Measurements from ENCODE around the gene ALDH1L1.

ALDH1L1 gene

DNA sequence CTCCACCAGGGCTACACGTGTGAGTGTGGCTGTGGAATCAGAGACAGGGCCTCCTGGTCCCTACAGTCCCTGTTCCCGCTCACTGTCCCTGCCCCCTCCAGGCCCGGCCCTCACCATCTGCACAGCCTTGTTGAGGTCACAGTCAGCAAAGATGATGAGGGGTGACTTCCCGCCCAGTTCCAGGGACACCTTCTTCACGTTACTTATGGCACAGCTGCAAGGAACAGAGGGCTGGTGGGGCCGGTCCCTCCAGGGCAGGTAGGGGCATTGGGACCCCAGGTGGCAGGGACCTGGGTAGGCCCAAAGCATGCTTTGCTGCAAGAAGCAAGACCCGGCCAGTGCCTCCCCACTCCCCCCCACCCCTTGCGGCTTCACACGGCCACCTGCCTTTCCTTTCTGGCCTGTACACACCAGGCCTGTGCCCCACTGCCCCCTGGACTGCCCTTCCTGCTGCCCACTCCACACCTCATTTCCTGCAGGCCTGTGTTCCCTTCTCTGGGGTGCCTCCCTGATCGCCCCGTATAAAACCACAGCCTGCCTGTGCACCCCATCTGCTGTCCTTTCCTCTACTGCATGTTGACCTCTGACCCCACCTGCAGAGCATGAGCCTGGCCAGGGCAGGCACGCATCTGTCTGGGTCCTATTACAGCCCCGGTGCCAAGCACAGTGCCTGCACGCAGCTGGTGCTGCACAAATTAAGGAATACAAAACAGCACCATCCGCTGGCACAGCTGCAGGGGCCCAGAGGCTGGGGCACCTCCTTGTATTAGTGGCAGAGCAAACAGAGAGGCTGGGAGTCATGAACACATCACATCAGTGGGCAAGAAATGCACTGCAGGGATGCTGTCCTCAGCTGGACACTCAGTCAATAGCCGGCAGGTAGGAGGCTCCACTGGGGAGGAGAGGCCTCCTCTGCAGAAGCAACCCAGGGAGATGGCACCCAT is 65.7 kb downstream of the ALDH1L1 start:
- no peak overlapping the region for H3K18ac ChIP-seq (ENCODE audit: low read length)
- H3K23ac ChIP-seq (ENCODE audit: low read length): no peak overlapping the region
- no peaks in the 10 kb centered on the region for H3K36me3 ChIP-seq (ENCODE audit: control insufficient read depth in 1 of 2, insufficient read depth in 2 of 2, low read length in 2 of 2)
- H3K14ac ChIP-seq (ENCODE audit: low read length): no peak overlapping the region
- no peak overlapping the region for H3K4ac ChIP-seq (ENCODE audit: low read depth, low read length)
- H2AK5ac ChIP-seq (ENCODE audit: low read length): no peak overlapping the region
- no peak for DNase-seq
- H3K79me1 ChIP-seq (ENCODE audit: low read length): no peaks in the 10 kb centered on the region
- no peak overlapping the region for H2BK5ac ChIP-seq (ENCODE audit: low read depth, low read length, poor library complexity)
- no peak overlapping the region for H4K91ac ChIP-seq (ENCODE audit: low read depth, low read length)
- H3K9me3 ChIP-seq (ENCODE audit: insufficient read depth, low read depth, low read length): peaks cover 6% of the 10 kb centered on the region
- WGBS (ENCODE audit: extremely low coverage, insufficient coverage, insufficient read length): no CpG with 5 or more reads among the region's 16 CpGs
- H2AFZ ChIP-seq (ENCODE audit: insufficient read depth, low read length, poor library complexity): no peak overlapping the region
- no peak overlapping the region for H2BK120ac ChIP-seq (ENCODE audit: insufficient read depth, low read length, poor library complexity)
- H3K27me3 ChIP-seq (ENCODE audit: insufficient read depth, low read length): no peaks in the 10 kb centered on the region
- H3K4me1 ChIP-seq (ENCODE audit: control insufficient read depth in 1 of 2, insufficient read depth in 2 of 2, low read length in 2 of 2): no peaks in the 10 kb centered on the region
- no peak overlapping the region for H3K4me2 ChIP-seq (ENCODE audit: low read length)
- no peak overlapping the region for H2BK12ac ChIP-seq (ENCODE audit: low read length)
- no peak overlapping the region for H3K9ac ChIP-seq (ENCODE audit: low read length)
- H4K12ac ChIP-seq (ENCODE audit: low read depth, low read length): no peak overlapping the region
- H3K4me3 ChIP-seq (ENCODE audit: low read depth, low read length): no peak overlapping the region
- H4K8ac ChIP-seq (ENCODE audit: low read depth, low read length): no peak overlapping the region
- H3K79me2 ChIP-seq (ENCODE audit: control insufficient read depth, insufficient read depth, low read length, poor library complexity): no peaks in the 10 kb centered on the region
- no peak overlapping the region for H3K27ac ChIP-seq (ENCODE audit: low read depth, low read length)

DNA sequence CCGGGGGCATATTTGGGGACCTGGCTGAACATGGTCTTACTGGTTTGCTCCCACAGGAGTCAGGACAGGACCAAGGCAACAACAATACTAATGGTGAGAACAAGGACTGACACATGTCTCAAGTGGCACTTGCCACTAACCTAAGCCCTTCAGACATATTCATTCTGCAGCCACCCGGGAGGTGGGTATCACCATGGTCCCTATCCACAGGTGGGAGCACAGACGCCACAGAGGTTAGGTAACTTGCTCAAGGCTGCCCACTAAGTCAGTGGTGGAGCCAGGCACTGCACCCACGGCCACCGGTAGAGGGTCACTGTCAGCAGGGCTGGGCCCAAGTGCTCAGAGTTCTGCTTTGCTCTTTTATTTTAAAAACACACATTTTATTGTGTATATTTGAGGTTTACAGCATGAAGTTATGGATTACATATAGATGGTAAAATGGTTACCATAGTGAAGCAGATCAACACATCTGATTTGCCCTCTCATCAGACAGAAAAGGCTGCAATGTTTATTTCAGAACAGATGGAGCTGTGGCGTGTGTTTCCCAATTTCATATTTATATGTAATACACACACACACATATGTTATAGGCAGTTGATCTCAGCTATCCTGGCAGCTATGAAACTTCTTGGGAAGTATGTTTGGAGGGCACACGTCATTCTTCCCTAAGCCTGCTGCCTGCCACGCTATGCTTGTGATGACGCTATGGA is 66.5 kb downstream of the ALDH1L1 start:
- H4K12ac ChIP-seq (ENCODE audit: low read depth, low read length): no peak overlapping the region
- H3K14ac ChIP-seq (ENCODE audit: low read length): no peak overlapping the region
- no peak overlapping the region for H3K4me3 ChIP-seq (ENCODE audit: low read depth, low read length)
- no peaks in the 10 kb centered on the region for H3K27me3 ChIP-seq (ENCODE audit: insufficient read depth, low read length)
- H3K4ac ChIP-seq (ENCODE audit: low read depth, low read length): no peak overlapping the region
- no peak overlapping the region for H3K27ac ChIP-seq (ENCODE audit: low read depth, low read length)
- no peaks in the 10 kb centered on the region for H3K79me1 ChIP-seq (ENCODE audit: low read length)
- peaks cover 6% of the 10 kb centered on the region for H3K9me3 ChIP-seq (ENCODE audit: insufficient read depth, low read depth, low read length)
- H3K23ac ChIP-seq (ENCODE audit: low read length): no peak overlapping the region
- H2AK5ac ChIP-seq (ENCODE audit: low read length): no peak overlapping the region
- peak in 1 of 2 donors; percentile 33 for DNase-seq
- WGBS (ENCODE audit: extremely low coverage, insufficient coverage, insufficient read length): no CpG with 5 or more reads among the region's 9 CpGs
- no peaks in the 10 kb centered on the region for H3K79me2 ChIP-seq (ENCODE audit: control insufficient read depth, insufficient read depth, low read length, poor library complexity)
- H3K36me3 ChIP-seq (ENCODE audit: control insufficient read depth in 1 of 2, insufficient read depth in 2 of 2, low read length in 2 of 2): no peaks in the 10 kb centered on the region
- H2AFZ ChIP-seq (ENCODE audit: insufficient read depth, low read length, poor library complexity): no peak overlapping the region
- no peak overlapping the region for H2BK120ac ChIP-seq (ENCODE audit: insufficient read depth, low read length, poor library complexity)
- H4K8ac ChIP-seq (ENCODE audit: low read depth, low read length): no peak overlapping the region
- H3K9ac ChIP-seq (ENCODE audit: low read length): no peak overlapping the region
- no peak overlapping the region for H3K18ac ChIP-seq (ENCODE audit: low read length)
- H3K4me1 ChIP-seq (ENCODE audit: control insufficient read depth in 1 of 2, insufficient read depth in 2 of 2, low read length in 2 of 2): no peaks in the 10 kb centered on the region
- H4K91ac ChIP-seq (ENCODE audit: low read depth, low read length): no peak overlapping the region
- no peak overlapping the region for H2BK12ac ChIP-seq (ENCODE audit: low read length)
- H3K4me2 ChIP-seq (ENCODE audit: low read length): no peak overlapping the region
- no peak overlapping the region for H2BK5ac ChIP-seq (ENCODE audit: low read depth, low read length, poor library complexity)

DNA sequence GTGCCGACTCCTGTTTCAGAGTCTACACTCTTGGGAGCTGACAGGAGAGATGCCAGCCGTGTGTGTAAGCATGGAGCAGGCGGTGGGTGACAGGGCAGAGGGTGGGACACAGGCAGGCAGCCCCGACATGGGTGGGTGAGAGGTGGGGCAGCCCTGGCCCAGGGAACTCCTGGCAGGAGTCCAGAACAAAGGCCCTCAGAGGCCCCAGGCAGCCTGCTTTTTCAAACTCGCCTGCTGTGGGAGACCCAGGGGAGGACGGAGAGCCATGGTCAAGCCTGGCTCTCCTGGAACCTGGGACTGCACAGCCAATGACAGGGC is 67.2 kb downstream of the ALDH1L1 start:
- no peaks in the 10 kb centered on the region for H3K27me3 ChIP-seq (ENCODE audit: insufficient read depth, low read length)
- WGBS (ENCODE audit: extremely low coverage, insufficient coverage, insufficient read length): no CpG with 5 or more reads among the region's 6 CpGs
- H2BK5ac ChIP-seq (ENCODE audit: low read depth, low read length, poor library complexity): no peak overlapping the region

DNA sequence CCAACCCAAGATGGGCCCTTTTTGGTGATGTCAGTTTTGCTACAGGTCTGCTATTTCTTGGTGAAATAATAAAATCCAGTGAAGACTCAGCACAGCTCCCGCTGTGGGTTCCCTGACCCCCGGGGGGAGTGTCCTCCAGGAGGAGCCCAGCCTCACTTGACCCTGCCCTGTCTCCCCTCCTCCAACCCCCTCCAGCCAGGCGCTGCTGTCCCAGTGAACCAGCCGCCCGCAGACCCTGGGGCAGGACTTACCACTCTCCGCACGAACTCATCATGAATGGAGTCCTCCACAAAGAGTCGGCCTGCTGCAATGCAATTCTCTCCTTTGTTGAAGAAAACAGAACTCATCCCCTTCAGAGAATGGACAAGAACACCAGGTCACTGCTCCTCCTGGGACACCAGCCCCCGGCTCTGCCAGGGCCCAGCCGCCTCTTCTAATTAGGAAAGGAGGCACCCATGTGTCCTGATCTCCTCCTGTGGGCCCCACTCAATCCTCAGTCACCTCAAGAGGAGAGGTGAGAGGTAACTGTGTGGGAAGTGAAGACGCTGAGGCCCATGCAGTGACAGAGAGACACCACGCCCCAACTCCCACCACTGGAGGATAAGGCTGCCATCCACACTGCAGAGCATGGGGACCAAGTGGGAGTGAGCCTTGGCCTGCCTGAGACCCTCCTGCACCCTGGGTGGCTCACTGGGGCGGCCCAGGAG is 67.7 kb downstream of the ALDH1L1 start:
- H4K12ac ChIP-seq (ENCODE audit: low read depth, low read length): no peak overlapping the region
- H3K79me2 ChIP-seq (ENCODE audit: control insufficient read depth, insufficient read depth, low read length, poor library complexity): no peaks in the 10 kb centered on the region
- WGBS (ENCODE audit: extremely low coverage, insufficient coverage, insufficient read length): no CpG with 5 or more reads among the region's 13 CpGs
- H3K4me1 ChIP-seq (ENCODE audit: control insufficient read depth in 1 of 2, insufficient read depth in 2 of 2, low read length in 2 of 2): no peaks in the 10 kb centered on the region
- H3K4me2 ChIP-seq (ENCODE audit: low read length): no peak overlapping the region
- no peak overlapping the region for H3K18ac ChIP-seq (ENCODE audit: low read length)
- H2BK5ac ChIP-seq (ENCODE audit: low read depth, low read length, poor library complexity): no peak overlapping the region
- no peak overlapping the region for H2BK120ac ChIP-seq (ENCODE audit: insufficient read depth, low read length, poor library complexity)
- no peak overlapping the region for H2BK12ac ChIP-seq (ENCODE audit: low read length)
- DNase-seq: no peak
- H3K9ac ChIP-seq (ENCODE audit: low read length): no peak overlapping the region
- no peak overlapping the region for H3K4ac ChIP-seq (ENCODE audit: low read depth, low read length)
- H3K9me3 ChIP-seq (ENCODE audit: insufficient read depth, low read depth, low read length): peaks cover 3% of the 10 kb centered on the region
- H3K27me3 ChIP-seq (ENCODE audit: insufficient read depth, low read length): no peaks in the 10 kb centered on the region
- H4K8ac ChIP-seq (ENCODE audit: low read depth, low read length): no peak overlapping the region
- no peaks in the 10 kb centered on the region for H3K79me1 ChIP-seq (ENCODE audit: low read length)
- no peak overlapping the region for H3K27ac ChIP-seq (ENCODE audit: low read depth, low read length)
- H4K91ac ChIP-seq (ENCODE audit: low read depth, low read length): no peak overlapping the region
- no peak overlapping the region for H3K23ac ChIP-seq (ENCODE audit: low read length)
- no peaks in the 10 kb centered on the region for H3K36me3 ChIP-seq (ENCODE audit: control insufficient read depth in 1 of 2, insufficient read depth in 2 of 2, low read length in 2 of 2)
- H3K14ac ChIP-seq (ENCODE audit: low read length): no peak overlapping the region
- no peak overlapping the region for H2AFZ ChIP-seq (ENCODE audit: insufficient read depth, low read length, poor library complexity)
- H2AK5ac ChIP-seq (ENCODE audit: low read length): no peak overlapping the region
- no peak overlapping the region for H3K4me3 ChIP-seq (ENCODE audit: low read depth, low read length)

More for the DNA sequence above, 67.2 kb downstream of the ALDH1L1 start:
- no peaks in the 10 kb centered on the region for H3K36me3 ChIP-seq (ENCODE audit: control insufficient read depth in 1 of 2, insufficient read depth in 2 of 2, low read length in 2 of 2)
- no peak overlapping the region for H3K4ac ChIP-seq (ENCODE audit: low read depth, low read length)
- no peak overlapping the region for H4K91ac ChIP-seq (ENCODE audit: low read depth, low read length)
- H3K23ac ChIP-seq (ENCODE audit: low read length): no peak overlapping the region
- H3K27ac ChIP-seq (ENCODE audit: low read depth, low read length): no peak overlapping the region
- no peak overlapping the region for H2AK5ac ChIP-seq (ENCODE audit: low read length)
- H3K14ac ChIP-seq (ENCODE audit: low read length): no peak overlapping the region
- no peak overlapping the region for H4K8ac ChIP-seq (ENCODE audit: low read depth, low read length)
- H3K9me3 ChIP-seq (ENCODE audit: insufficient read depth, low read depth, low read length): peaks cover 2% of the 10 kb centered on the region
- no peak overlapping the region for H3K18ac ChIP-seq (ENCODE audit: low read length)
- no peak overlapping the region for H2AFZ ChIP-seq (ENCODE audit: insufficient read depth, low read length, poor library complexity)
- H2BK12ac ChIP-seq (ENCODE audit: low read length): no peak overlapping the region
- no peak for DNase-seq
- H3K4me1 ChIP-seq (ENCODE audit: control insufficient read depth in 1 of 2, insufficient read depth in 2 of 2, low read length in 2 of 2): no peaks in the 10 kb centered on the region
- no peaks in the 10 kb centered on the region for H3K79me2 ChIP-seq (ENCODE audit: control insufficient read depth, insufficient read depth, low read length, poor library complexity)
- H4K12ac ChIP-seq (ENCODE audit: low read depth, low read length): no peak overlapping the region
- no peak overlapping the region for H3K9ac ChIP-seq (ENCODE audit: low read length)
- H2BK120ac ChIP-seq (ENCODE audit: insufficient read depth, low read length, poor library complexity): no peak overlapping the region
- H3K79me1 ChIP-seq (ENCODE audit: low read length): no peaks in the 10 kb centered on the region
- no peak overlapping the region for H3K4me3 ChIP-seq (ENCODE audit: low read depth, low read length)
- no peak overlapping the region for H3K4me2 ChIP-seq (ENCODE audit: low read length)
